Fibroblast of the aortic adventitia (primary cell): ENCODE data around the gene TRO. TPM values are rescaled to one million over a fixed set of nuclear protein-coding genes. Genes with fewer than 3 reads are reported as not detected.

ENCODE experiments used
- DNase-seq: peaks from one replicate; pipeline ENCODE4 v3.0.0-alpha.2; 2010; ENCODE audit warnings: low read depth
- H3K4me3 ChIP-seq: 2 replicates; pipeline ENCODE4 v1.5.1; 2011; ENCODE audit warnings: low read depth, mild to moderate bottlenecking, control low read depth, low read length, moderate library complexity
- total RNA-seq: library from RNA; depleted of rRNA; stranded (reverse); fragments of >200 nt; gene quantifications from 2 replicates; pipeline ENCODE4 v1.2.3, GENCODE V29; 2012; ENCODE audit warnings: low replicate concordance
- TF ChIP-seq, protein P1 (sequence below): IDR thresholded peaks from 2 replicates; pipeline ENCODE4 v1.5.1; 2011; ENCODE audit warnings: mild to moderate bottlenecking, low read length, control low read depth, inconsistent platforms; ENCODE audit not compliant: insufficient read depth

Gene TRO, protein sequence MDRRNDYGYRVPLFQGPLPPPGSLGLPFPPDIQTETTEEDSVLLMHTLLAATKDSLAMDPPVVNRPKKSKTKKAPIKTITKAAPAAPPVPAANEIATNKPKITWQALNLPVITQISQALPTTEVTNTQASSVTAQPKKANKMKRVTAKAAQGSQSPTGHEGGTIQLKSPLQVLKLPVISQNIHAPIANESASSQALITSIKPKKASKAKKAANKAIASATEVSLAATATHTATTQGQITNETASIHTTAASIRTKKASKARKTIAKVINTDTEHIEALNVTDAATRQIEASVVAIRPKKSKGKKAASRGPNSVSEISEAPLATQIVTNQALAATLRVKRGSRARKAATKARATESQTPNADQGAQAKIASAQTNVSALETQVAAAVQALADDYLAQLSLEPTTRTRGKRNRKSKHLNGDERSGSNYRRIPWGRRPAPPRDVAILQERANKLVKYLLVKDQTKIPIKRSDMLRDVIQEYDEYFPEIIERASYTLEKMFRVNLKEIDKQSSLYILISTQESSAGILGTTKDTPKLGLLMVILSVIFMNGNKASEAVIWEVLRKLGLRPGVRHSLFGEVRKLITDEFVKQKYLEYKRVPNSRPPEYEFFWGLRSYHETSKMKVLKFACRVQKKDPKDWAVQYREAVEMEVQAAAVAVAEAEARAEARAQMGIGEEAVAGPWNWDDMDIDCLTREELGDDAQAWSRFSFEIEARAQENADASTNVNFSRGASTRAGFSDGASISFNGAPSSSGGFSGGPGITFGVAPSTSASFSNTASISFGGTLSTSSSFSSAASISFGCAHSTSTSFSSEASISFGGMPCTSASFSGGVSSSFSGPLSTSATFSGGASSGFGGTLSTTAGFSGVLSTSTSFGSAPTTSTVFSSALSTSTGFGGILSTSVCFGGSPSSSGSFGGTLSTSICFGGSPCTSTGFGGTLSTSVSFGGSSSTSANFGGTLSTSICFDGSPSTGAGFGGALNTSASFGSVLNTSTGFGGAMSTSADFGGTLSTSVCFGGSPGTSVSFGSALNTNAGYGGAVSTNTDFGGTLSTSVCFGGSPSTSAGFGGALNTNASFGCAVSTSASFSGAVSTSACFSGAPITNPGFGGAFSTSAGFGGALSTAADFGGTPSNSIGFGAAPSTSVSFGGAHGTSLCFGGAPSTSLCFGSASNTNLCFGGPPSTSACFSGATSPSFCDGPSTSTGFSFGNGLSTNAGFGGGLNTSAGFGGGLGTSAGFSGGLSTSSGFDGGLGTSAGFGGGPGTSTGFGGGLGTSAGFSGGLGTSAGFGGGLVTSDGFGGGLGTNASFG (N-terminal part only)
- total RNA-seq: 12.5 and 13.1 TPM in 2 replicates

- peak; percentile 2 for DNase-seq
- TF ChIP-seq, protein P1, sequence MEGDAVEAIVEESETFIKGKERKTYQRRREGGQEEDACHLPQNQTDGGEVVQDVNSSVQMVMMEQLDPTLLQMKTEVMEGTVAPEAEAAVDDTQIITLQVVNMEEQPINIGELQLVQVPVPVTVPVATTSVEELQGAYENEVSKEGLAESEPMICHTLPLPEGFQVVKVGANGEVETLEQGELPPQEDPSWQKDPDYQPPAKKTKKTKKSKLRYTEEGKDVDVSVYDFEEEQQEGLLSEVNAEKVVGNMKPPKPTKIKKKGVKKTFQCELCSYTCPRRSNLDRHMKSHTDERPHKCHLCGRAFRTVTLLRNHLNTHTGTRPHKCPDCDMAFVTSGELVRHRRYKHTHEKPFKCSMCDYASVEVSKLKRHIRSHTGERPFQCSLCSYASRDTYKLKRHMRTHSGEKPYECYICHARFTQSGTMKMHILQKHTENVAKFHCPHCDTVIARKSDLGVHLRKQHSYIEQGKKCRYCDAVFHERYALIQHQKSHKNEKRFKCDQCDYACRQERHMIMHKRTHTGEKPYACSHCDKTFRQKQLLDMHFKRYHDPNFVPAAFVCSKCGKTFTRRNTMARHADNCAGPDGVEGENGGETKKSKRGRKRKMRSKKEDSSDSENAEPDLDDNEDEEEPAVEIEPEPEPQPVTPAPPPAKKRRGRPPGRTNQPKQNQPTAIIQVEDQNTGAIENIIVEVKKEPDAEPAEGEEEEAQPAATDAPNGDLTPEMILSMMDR: peak; percentile 19
- peak within 1 kb of the TSS; percentile 72 for H3K4me3 ChIP-seq
Measured at GRCh38 chrX:54920610-54921426, at the start of gene TRO. Gene TRO, plus strand, starts transcription at chrX:54920824. Its CDS starts 1,423 bp downstream, at chrX:54922247.

- H3K4me3 ChIP-seq: no peak overlapping the region
- no peak for DNase-seq
- TF ChIP-seq, protein P1: no peak
Measured at GRCh38 chrX:54885740-54886139, 34.9 kb upstream of the TRO start.

GRCh38 chrX:54891573-54891972 lies 29.1 kb upstream of the TRO start:
- DNase-seq: peak; percentile 53
- H3K4me3 ChIP-seq: no peak overlapping the region
- TF ChIP-seq, protein P1: peak; percentile 51

DNA sequence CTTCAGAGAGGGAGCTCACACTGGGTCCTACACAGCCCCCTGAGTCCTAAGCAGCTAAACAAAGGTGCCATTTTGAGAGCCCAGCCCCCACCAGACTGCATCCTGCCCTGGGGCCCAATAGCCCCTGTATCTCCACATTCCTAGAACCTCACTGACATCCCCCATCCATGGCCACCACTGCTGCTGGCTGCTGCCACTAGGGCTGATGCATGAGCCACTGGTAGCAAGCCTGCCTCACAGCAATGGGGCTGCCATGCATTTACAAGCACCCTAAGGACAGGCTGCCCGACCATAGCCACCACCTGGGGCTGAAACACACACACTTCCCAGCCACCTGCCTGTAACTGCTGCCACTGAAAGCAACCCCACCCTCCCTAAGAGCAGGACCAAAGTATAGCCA lies 26.5 kb upstream of the TRO start:
- TF ChIP-seq, protein P1: no peak
- no peak for DNase-seq

GRCh38 chrX:54909941-54910340 lies 10.7 kb upstream of the TRO start:
- TF ChIP-seq, protein P1: no peak
- H3K4me3 ChIP-seq: no peak overlapping the region
- no peak for DNase-seq

More for the DNA sequence above, 26.5 kb upstream of the TRO start:
- no peak overlapping the region for H3K4me3 ChIP-seq
